GM04504 (cell line): ENCODE measurements around the gene KLF18.
"Not testable (repeated sequence)": the region's sequence is repeated elsewhere in the genome, so short reads cannot be mapped to it uniquely, and the experiment has no call there.

Source experiments
- DNase-seq: peaks from one replicate; pipeline ENCODE4 v3.0.0-alpha.2; 2012; ENCODE audit warnings: low read depth

KLF18 gene

DNA sequence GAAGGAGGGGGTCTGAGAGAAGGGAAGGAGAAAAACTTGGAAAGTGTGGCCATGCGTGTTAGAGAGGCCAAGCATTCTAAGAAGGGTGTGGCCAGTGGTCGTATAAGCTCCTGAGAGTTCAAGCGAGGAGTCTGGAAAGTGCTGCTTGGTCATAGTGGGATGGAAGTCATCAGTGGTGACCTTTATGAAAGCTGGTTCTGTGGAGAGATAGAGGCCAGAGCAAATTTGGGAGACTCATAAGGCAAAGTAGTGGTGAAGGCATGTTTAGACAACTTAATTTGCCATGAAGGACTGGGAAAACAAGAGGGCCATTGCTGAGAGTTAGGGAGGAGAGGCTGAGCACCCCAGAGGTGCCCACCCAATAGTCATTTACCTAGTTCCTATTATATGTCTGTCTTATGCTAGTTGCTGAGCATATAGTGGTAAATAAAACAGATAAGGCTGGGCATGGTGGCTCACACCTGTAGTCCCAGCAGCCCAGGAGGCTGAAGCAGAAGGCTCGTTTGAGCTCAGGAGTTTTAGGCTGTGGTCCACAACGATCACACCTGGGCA lies 21.0 kb downstream of the KLF18 start:
- DNase-seq = no peak

DNA sequence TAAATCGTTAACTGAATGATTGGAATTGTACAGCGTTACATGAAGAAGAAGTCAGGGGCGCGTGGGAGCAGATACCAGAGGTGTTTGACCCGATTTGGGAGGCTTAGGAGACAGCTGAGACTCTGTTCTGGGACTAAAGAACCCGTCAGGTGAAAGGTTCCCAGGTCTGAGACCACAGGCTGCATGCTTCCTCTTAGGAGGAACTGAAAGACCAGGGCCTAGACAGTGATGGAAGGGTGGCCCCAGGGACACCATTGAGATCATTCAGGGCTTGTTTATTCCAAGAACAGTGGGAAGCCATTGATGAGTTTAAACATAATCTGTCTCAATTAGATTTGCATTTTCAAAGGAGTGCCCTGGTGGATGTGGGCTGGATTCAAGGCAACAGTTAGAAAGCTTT lies 21.9 kb downstream of the KLF18 start:
- DNase-seq = no peak

DNA sequence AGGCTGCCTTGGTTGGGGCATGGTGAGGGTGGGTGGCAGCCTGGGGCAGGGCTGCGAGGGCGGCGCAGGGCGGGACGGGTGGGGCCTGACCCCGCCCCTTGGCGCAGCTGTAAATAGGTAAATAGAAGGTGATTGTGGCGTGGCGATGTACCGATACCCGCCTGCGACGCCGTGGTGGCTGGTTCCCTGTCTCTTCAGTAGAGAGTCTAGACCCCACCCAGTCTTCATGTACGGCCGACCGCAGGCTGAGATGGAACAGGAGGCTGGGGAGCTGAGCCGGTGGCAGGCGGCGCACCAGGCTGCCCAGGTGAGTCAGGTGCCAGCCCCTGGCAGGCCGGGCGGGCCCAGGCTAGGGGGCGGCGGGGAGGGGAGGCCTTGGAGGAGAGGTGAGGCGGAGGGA lies 22.7 kb downstream of the KLF18 start, which contains the start of gene KLF17:
TSS of gene KLF17 (plus strand) at position 140 of the 400 bp plus-strand sequence. CDS start at position 227, 87 bp downstream.
- DNase-seq = no peak

DNA sequence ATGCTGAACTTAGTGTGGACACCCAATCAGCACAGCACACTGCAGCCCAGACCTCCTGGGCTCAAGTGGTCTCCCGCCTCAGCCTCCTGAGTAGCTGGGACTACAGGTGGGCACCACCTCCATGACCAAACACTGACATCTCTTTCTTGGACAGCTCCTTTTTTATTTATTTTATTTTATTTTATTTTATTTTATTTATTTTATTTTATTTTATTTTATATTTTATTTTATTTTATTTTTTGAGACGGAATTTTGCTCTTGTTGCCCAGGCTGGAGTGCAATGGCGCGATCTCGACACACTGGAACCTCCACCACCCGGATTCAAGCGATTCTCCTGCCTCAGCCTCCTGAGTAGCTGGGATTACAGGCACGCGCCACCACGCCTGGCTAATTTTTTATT lies 24.2 kb downstream of the KLF18 start:
- DNase-seq = not testable (repeated sequence)

DNA sequence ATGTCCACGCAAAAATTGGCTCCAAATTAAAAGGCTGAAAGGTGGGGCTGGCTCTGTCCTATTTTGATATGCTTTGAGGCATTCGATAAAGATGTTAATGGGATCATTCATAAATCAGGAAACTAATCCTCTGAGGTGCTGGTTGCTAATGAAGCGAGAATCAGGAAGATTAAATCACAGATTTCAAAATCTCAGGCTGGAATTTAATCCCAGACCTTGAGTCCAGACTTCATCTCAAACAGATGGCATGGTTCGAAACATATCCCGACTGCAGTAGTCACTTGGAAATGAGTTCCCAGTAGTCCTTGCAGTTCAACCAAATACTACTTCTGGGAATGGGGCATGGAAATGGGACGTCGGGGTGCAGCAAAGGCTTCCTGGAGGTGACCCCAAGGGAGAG lies 27.3 kb downstream of the KLF18 start:
- no peak for DNase-seq

DNA sequence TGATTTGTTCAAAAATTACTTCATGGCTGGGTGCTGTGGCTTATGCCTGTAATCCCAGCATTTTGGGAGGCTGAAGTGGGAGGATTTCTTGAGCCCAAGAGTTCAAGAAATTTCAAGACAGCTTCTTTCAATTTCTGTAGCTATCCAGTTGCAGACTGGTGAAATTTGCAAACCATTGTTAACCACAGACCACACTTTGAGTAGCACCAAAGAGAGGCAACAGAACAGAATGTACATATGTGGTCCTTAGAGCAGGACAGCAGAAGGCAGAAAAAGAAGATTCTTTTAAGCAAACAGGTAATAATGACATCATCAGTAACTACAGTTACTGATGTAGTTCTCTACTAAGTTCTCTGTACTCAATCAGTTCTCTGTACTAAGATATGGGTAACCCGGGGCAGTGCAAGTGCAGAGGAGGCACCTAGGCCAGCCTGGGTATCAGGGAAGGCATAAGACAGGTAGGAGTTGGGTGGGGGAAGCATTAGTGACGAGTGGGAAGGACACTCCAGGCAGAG lies 28.3 kb downstream of the KLF18 start:
- no peak for DNase-seq

DNA sequence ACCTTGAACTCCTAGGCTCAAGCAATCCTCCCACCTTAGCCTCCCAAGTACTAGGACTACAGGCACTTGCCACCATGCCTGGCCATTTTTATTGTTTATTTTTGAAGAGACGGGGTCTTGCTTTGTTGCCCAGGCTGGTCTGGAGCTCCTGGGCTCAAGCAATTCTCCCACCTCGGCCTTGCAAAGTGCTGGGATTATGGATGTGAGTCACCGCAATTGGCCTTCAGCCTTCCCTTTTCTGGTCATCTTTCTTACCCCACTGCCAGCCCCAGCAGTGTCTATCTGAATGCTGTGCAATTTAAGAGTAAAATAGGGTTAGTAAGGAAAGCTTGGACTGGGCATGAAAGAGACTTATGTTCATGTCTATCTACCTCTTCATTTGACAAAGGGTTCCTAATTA lies 28.9 kb downstream of the KLF18 start:
- DNase-seq = peak; percentile 3

DNA sequence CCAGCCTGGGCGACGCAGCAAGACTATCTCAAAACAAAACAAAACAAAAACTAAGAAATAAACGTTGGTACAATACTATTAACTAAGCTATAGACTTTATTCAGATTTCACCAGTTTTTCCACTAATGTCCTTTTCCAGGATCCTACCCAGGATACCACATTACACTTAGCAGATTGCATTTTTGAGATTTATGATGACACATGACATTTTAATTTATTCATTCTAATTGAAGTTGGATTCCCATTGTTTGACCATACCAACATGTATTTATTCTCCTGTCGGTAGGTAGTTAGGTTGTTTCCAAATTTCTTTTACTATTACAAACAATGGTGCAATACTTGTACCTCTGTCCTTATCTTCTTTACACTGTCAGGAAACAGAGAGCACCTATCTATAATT lies 29.6 kb downstream of the KLF18 start:
- no peak for DNase-seq

DNA sequence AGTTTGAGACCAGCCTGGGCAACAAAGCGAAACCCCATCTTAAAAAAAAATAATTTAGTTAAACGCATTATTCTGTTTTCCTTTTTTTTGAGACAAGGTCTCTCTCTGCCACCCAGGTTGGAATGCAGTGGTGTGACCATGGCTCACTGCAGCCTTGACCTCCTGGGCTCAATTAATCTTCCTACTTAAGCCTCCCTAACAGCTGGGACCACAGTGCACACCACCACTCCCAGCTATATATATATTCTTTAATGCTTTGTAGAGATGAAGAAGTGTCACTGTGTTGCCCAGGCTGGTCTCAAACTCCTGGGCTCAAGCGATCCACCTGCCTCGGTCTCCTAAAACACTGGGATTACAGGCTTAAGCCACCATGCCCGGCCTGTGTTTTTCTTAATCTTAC lies 30.5 kb downstream of the KLF18 start:
- DNase-seq = no peak

DNA sequence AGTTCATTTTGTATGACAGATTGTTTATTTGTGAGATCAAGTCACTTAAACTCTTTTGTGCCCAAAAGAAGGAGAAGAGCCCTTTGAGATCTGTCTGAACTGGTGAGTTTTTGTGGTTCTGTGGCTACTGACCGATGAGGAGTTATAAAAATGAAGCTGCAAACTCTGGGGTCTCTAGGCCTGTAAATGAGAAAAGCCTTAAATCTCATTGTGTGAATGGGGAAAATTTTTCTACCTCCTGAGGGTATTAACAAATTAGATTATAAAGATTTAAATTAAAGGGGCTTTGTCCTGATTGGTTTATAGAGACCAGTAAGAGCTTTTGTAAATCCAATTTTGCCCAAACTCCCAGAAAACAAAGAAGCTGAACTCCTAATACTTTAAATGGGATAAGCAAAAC lies 32.5 kb downstream of the KLF18 start:
- no peak for DNase-seq

DNA sequence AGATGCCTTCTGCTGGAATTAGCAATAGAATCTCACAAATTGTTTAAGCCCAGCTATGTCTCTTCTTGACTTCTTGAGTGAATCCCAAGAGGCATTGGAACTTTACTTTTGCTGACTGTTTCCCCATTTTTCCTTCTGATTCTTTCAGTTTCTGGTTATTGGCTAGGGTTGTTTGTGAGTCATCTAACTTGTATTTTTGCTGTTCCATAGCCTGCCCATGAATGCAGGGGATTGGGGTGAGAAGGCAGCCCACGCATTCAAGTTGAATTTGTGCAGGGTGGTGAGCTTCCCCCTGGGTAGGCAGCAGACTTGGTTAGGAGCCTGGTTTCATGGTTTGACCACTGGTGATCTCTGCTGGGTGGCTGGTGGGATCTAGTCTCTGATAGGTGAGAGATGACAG lies 33.2 kb downstream of the KLF18 start:
- peak; percentile 5 for DNase-seq

DNA sequence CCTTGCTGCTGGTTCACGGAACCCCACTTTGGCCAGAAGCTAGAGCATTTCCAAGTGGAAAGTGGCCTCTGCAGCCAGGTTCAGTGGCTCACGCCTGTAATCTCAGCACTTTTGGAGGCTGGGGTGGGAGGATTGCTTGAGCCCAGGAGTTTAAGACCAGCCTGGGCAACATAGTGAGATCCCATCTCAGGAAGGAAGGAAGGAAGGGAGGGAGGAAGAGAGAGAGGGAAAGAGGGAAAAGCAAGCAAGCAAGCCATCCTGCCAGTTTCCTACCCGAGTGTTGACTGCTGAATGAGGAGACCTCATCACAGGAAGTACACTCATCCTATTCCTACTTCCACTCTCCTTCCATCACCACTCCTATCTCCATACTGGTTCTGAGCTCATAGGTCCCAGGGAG lies 35.6 kb downstream of the KLF18 start:
- DNase-seq = no peak

DNA sequence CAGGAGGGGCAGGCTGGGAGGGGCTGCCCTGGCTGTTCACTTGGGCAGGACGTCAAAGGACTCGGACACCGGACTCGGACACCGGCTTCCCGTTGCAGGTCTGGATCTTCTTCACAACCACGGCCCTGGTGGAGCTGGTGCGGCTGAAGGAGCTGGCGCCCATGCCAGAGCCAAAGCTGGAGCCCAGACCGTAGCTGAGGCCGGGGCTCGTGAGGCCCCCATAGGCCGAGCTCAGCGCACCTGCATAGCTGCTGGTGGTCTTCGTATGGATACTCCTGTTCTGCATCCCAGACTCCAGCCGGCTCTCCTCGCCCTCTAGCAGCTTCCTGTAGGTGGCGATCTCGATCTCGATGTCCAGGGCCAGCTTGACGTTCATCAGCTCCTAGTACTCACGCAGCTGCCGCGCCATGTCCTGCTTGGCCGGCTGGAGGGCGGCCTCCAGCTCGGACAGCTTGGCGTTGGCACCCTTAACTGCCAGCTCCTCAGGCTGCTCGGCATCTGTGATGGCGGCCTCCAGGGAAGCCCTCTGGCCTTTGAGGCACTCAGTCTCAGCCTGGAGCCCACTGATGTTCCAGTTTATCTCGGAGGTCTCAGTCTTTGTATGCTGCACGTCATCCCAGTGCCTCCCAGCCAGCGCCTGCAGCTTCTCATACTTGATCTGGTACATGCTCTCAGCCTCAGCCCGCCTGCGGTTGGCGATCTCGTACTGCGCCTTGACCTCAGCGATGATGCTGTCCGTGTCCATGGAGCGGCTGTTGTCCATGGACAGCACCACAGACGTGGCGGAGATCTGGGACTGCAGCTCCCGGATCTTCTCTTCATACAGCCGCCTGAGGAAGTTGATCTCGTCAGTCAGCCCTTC lies 37.9 kb downstream of the KLF18 start:
- DNase-seq = no peak

DNA sequence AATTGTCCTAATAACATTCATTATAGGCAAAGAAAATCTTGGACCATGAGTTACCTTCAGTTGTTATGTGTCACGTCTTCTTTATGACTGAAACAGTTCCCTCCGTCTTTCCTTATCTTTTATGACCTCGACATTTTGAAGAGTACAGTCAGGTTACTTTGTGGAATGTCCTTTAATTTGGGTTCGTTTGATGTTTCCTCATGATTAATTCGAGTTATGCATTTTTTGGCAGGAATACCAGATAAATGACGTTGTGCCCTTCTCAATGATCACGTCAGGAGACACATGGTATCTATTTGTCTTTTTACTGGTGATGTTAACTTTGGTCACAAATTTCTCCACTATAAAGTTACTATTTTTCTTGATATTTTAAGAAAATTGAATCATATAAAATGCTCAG lies 40.1 kb downstream of the KLF18 start:
- DNase-seq = no peak

DNA sequence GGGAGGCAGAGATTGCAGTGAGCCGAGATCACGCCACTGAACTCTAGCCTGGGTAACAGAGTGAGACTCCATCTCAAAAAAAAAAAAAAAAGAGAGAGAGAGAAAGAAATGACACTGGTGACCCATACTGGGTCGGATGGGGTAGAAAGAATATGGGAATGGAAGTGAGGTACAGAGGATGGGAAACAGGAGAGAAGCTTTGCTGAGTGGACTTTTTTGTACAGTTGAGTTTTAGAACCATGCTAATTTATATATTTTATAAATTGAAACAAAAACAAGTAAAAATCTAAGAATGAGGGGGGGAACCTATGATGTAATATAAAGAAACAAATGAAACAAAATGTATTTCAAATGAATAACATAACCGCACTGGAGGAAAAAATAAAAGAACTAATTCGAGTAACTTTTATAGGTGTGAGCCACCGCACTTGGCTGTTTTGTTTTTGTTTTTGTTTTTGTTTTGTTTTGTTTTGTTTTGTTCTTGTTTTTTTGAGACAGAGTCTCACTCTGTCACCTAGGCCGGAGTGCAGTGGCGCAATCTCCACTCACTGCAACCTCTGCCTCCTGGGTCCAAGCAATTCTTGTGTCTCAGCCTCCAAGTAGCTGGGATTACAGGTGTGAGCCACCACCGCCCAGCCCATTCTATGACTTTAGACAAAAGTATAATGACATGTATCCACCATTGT lies 41.1 kb downstream of the KLF18 start:
- DNase-seq = no peak

DNA sequence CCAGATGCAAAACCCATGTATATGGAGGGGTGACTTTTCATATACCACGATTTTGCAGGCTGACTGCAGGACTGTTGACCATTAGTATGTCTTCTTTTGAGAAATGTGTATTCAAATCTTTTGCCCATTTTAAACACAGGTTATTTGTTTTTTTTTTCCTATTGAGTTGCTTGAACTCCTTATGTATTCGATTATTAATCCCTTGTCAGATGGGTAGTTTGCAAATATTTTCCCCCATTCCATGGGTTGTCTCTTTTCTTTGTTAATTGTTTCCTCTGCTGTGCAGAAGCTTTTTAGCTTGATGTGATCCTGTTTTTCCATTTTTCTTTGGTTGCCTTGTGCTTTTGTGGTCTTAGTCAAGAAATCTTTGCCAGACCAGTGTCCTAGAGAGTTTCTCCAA lies 47.4 kb downstream of the KLF18 start:
- no peak for DNase-seq

DNA sequence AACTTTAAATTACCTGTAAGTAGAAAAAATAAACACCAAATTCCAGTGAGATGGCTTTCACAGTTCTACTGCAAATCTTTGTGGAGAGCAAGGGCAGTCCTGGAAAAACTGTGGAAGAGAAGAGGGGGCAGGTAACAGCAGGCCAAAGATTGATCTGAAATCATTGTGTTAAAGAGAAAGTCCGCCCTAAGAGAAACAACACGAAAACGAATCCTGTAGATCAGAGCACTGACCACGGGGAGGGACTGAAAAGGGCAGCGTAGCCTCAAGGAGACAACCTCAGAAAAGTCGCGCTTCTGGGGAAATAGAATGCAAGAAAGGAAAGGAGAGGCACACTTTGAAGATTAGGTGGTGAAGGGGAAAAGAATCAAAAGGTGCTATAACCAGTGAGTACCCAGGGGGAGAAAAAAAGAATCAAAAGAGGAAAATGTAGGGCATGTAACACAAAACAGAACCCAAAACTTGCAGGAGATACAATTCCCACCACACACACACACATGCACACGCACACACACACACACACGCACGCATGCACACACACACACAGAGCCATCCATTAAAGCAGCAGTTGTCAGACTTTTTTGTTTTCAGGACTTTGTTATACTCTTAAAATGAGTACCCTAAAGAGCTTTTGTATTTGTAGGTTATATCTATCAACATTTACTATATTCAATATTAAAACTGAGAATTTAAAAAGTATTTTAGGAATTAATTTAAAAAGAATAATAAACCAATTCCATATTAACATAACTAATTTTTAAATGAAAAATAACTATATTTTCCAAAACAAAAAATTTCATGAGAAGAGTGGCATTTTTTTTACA lies 50.8 kb downstream of the KLF18 start:
- no peak for DNase-seq

DNA sequence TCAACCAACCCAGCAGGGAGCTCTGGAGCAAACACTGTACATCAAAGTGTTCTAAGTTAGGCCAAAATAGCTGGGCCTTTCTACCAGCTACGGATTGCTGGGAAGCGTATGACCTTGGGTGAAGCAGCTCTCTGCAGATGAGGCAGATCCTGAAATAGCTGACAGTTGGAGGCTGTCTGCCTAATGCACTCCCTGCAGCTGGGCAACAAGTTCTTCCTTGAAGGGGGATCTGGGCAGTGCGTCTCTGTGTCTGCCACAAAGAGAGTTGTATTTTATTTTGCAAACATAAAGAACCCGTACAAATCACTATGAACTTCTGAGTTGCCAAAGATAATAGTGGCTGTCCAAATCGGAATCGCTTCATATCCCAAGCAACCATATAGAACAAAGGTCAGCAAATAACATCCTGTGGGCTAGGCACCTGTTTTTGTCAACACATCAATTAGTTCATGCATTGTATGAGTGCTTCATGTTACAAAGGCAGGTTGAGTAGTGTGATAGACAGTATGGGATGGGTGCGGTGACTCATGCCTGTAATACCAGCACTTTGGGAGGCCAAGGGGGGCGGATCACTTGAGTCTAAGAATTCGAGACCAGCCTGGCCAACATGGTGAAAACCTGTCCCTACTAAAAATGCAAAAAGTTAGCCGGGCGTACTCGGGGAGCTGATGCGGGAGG lies 51.9 kb downstream of the KLF18 start:
- no peak for DNase-seq
